ENCODE measurements around the gene ARHGAP24.

ARHGAP24 gene

GRCh38 chr4:85732124-85732523, 257.2 kb downstream of the ARHGAP24 start:
- FAIRE-seq, result no peak
- DNase-seq (ENCODE audit: insufficient read length, low spot score), result no peak

- DNase-seq (ENCODE audit: insufficient read length, low spot score) (no peak), FAIRE-seq (no peak)
Measured at GRCh38 chr4:85733798-85734197, 258.8 kb downstream of the ARHGAP24 start.

GRCh38 chr4:85734424-85734831, 259.5 kb downstream of the ARHGAP24 start:
- FAIRE-seq (no peak), DNase-seq (ENCODE audit: insufficient read length, low spot score) (no peak)

GRCh38 chr4:85736571-85736970, 261.6 kb downstream of the ARHGAP24 start:
- FAIRE-seq (no peak), DNase-seq (ENCODE audit: insufficient read length, low spot score) (no peak)

- DNase-seq (ENCODE audit: insufficient read length, low spot score) (no peak), FAIRE-seq (no peak)
Measured at GRCh38 chr4:85737254-85737653, 262.3 kb downstream of the ARHGAP24 start.

- FAIRE-seq (no peak), DNase-seq (ENCODE audit: insufficient read length, low spot score) (no peak)
Measured at GRCh38 chr4:85738721-85739120, 263.8 kb downstream of the ARHGAP24 start.

- FAIRE-seq, result no peak
Measured at GRCh38 chr4:85740431-85740861, 265.5 kb downstream of the ARHGAP24 start.

GRCh38 chr4:85741381-85741780, 266.4 kb downstream of the ARHGAP24 start:
- FAIRE-seq (no peak), DNase-seq (ENCODE audit: insufficient read length, low spot score) (no peak)

More at GRCh38 chr4:85740431-85740861, 265.5 kb downstream of the ARHGAP24 start:
- no peak for DNase-seq (ENCODE audit: insufficient read length, low spot score)

GRCh38 chr4:85741921-85742591, 267.1 kb downstream of the ARHGAP24 start:
- DNase-seq (ENCODE audit: insufficient read length, low spot score), result no peak
- FAIRE-seq, result no peak

GRCh38 chr4:85744950-85745349, 270.0 kb downstream of the ARHGAP24 start:
- no peak for FAIRE-seq
- no peak for DNase-seq (ENCODE audit: insufficient read length, low spot score)

GRCh38 chr4:85745939-85746338, 271.0 kb downstream of the ARHGAP24 start:
- no peak for FAIRE-seq
- DNase-seq (ENCODE audit: insufficient read length, low spot score), result no peak

GRCh38 chr4:85747882-85748491, 273.0 kb downstream of the ARHGAP24 start:
- DNase-seq (ENCODE audit: insufficient read length, low spot score) (peak; percentile 25), FAIRE-seq (no peak)

- no peak for DNase-seq (ENCODE audit: insufficient read length, low spot score)
- no peak for FAIRE-seq
Measured at GRCh38 chr4:85748654-85749053, 273.7 kb downstream of the ARHGAP24 start.

GRCh38 chr4:85751866-85752265, 276.9 kb downstream of the ARHGAP24 start:
- DNase-seq (ENCODE audit: insufficient read length, low spot score), result no peak
- FAIRE-seq, result no peak

GRCh38 chr4:85755285-85755684, 280.3 kb downstream of the ARHGAP24 start:
- no peak for DNase-seq (ENCODE audit: insufficient read length, low spot score)
- no peak for FAIRE-seq

- FAIRE-seq (no peak), DNase-seq (ENCODE audit: insufficient read length, low spot score) (no peak)
Measured at GRCh38 chr4:85756938-85757337, 282.0 kb downstream of the ARHGAP24 start.

GRCh38 chr4:85759388-85759787, 284.4 kb downstream of the ARHGAP24 start:
- no peak for FAIRE-seq
- DNase-seq (ENCODE audit: insufficient read length, low spot score), result no peak

- DNase-seq (ENCODE audit: insufficient read length, low spot score) (no peak), FAIRE-seq (no peak)
Measured at GRCh38 chr4:85760511-85760910, 285.6 kb downstream of the ARHGAP24 start.

- FAIRE-seq (no peak), DNase-seq (ENCODE audit: insufficient read length, low spot score) (no peak)
Measured at GRCh38 chr4:85761803-85762528, 287.0 kb downstream of the ARHGAP24 start.

- FAIRE-seq (no peak), DNase-seq (ENCODE audit: insufficient read length, low spot score) (no peak)
Measured at GRCh38 chr4:85762529-85762871, 287.6 kb downstream of the ARHGAP24 start.

- DNase-seq (ENCODE audit: insufficient read length, low spot score) (no peak), FAIRE-seq (no peak)
Measured at GRCh38 chr4:85763202-85763601, 288.3 kb downstream of the ARHGAP24 start.

- no peak for FAIRE-seq
- no peak for DNase-seq (ENCODE audit: insufficient read length, low spot score)
Measured at GRCh38 chr4:85767649-85768048, 292.7 kb downstream of the ARHGAP24 start.

All from HTR-8/SVneo (cell line).